ENCODE data around the gene MED31.

- TF ChIP-seq GATA2 (IDR thresholded peaks at IDR 0.05; ENCODE audit: low read depth, low read length) (no peak), GATA3 (IDR thresholded peaks at IDR 0.05; ENCODE audit: low read depth, low read length) (no peak)
These were observed 55.3 kb downstream of the MED31 start for GRCh38 chr17:6596081-6596480.

All from SH-SY5Y (cell line).